Peyer's patch (tissue), 4 donors: Measurements from ENCODE around the gene COL6A1.

Experiments used
- POLR2A ChIP-seq, 2 donors: fragments of 450-650 bp; IDR thresholded peaks; one replicate each; pipeline ENCODE4 v1.5.1; 2017; ENCODE audit warnings: antibody characterized with exemption in 2 of 2, mild to moderate bottlenecking in 2 of 2, moderate library complexity in 2 of 2
- TF ChIP-seq, protein P1 (sequence below), 6 experiments: fragments of 450-650 bp in 4 of 6; fragments of 200-600 bp in 2 of 6; sonication (generic) in 1 of 6; IDR thresholded peaks; one replicate each; pipeline ENCODE4 v1.5.1; 2017 to 2019; ENCODE audit warnings: antibody characterized with exemption in 6 of 6, mild to moderate bottlenecking in 3 of 6, moderate library complexity in 1 of 6

DNA sequence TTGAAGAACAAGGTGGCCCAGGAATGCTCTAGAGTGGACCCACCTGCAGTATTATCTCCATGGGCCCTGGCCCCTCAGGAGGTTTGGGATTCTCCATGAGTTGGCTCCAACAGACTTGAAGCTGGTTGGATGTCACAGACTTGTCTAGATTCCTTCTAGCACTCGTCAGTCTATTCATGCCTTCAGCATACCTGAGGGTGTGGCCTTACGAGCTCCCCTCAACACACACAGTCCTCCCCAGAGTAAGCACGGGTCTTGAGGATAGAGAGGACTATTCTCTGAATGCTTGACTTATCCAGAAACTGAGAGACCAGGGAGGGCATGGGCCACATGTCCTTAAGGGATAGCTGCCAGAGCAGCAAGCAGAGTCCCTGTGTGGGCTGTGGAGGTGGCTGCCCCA, 45.9 kb upstream of the COL6A1 start:
- TF ChIP-seq, protein P1, sequence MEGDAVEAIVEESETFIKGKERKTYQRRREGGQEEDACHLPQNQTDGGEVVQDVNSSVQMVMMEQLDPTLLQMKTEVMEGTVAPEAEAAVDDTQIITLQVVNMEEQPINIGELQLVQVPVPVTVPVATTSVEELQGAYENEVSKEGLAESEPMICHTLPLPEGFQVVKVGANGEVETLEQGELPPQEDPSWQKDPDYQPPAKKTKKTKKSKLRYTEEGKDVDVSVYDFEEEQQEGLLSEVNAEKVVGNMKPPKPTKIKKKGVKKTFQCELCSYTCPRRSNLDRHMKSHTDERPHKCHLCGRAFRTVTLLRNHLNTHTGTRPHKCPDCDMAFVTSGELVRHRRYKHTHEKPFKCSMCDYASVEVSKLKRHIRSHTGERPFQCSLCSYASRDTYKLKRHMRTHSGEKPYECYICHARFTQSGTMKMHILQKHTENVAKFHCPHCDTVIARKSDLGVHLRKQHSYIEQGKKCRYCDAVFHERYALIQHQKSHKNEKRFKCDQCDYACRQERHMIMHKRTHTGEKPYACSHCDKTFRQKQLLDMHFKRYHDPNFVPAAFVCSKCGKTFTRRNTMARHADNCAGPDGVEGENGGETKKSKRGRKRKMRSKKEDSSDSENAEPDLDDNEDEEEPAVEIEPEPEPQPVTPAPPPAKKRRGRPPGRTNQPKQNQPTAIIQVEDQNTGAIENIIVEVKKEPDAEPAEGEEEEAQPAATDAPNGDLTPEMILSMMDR (IDR thresholded peaks at IDR 0.05), result no peak
- no peak for TF ChIP-seq POLR2A (IDR thresholded peaks at IDR 0.05)
